ENCODE measurements around the gene MED6. TPM values are rescaled to one million over a fixed set of nuclear protein-coding genes. Genes with fewer than 3 reads are reported as not detected.
A peak's percentile ranks its signal among the peaks of the same experiment; 100 is the strongest.

MED6 gene
- total RNA-seq, 1 donor from 2014 or later: 31.6 TPM

DNA sequence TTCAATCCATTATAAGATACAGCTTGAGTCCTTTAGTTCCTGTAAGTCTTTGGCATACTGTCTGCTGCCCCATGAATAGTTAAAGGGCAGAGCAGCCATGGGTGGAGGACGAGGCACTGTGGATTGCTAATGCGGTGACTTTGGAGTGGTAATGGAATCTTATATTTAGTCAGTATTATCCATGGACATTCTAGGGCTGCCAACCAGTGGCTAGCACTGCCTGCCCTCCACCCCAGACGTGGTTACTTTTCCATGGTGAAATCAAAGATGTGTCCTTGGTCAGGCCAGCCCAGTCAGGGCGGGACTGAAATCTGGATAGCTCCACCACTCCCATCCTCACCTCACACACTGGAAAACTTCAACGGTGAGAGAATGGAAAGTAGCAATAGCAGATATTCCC is 43.5 kb upstream of the MED6 start:
- no peak for FAIRE-seq
- TF ChIP-seq, protein P1, sequence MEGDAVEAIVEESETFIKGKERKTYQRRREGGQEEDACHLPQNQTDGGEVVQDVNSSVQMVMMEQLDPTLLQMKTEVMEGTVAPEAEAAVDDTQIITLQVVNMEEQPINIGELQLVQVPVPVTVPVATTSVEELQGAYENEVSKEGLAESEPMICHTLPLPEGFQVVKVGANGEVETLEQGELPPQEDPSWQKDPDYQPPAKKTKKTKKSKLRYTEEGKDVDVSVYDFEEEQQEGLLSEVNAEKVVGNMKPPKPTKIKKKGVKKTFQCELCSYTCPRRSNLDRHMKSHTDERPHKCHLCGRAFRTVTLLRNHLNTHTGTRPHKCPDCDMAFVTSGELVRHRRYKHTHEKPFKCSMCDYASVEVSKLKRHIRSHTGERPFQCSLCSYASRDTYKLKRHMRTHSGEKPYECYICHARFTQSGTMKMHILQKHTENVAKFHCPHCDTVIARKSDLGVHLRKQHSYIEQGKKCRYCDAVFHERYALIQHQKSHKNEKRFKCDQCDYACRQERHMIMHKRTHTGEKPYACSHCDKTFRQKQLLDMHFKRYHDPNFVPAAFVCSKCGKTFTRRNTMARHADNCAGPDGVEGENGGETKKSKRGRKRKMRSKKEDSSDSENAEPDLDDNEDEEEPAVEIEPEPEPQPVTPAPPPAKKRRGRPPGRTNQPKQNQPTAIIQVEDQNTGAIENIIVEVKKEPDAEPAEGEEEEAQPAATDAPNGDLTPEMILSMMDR (IDR thresholded peaks at IDR 0.05; ENCODE audit: insufficient read depth, low read length, severe bottlenecking): no peak
- Histone ChIP-seq H3K36me3 (ENCODE audit: control insufficient read depth, insufficient read depth, low read length) (no peaks in the 10 kb centered on the region), H3K27me3 (ENCODE audit: control insufficient read depth, insufficient read depth, low read length) (peaks cover 2% of the 10 kb centered on the region), H3K4me3 (ENCODE audit: low read depth, low read length) (no peak overlapping the region)
- DNase-seq (ENCODE audit: low read depth): no peak

GRCh38 chr14:70642303-70643235 is 42.1 kb upstream of the MED6 start:
- peaks cover 2% of the 10 kb centered on the region for H3K27me3 ChIP-seq (ENCODE audit: control insufficient read depth, insufficient read depth, low read length)
- H3K36me3 ChIP-seq (ENCODE audit: control insufficient read depth, insufficient read depth, low read length): no peaks in the 10 kb centered on the region
- DNase-seq (ENCODE audit: low read depth): no peak
- no peak for FAIRE-seq
- H3K4me3 ChIP-seq (ENCODE audit: low read depth, low read length): peak overlapping the region; percentile 64
- TF ChIP-seq, protein P1 (IDR thresholded peaks at IDR 0.05; ENCODE audit: insufficient read depth, low read length, severe bottlenecking): no peak

DNA sequence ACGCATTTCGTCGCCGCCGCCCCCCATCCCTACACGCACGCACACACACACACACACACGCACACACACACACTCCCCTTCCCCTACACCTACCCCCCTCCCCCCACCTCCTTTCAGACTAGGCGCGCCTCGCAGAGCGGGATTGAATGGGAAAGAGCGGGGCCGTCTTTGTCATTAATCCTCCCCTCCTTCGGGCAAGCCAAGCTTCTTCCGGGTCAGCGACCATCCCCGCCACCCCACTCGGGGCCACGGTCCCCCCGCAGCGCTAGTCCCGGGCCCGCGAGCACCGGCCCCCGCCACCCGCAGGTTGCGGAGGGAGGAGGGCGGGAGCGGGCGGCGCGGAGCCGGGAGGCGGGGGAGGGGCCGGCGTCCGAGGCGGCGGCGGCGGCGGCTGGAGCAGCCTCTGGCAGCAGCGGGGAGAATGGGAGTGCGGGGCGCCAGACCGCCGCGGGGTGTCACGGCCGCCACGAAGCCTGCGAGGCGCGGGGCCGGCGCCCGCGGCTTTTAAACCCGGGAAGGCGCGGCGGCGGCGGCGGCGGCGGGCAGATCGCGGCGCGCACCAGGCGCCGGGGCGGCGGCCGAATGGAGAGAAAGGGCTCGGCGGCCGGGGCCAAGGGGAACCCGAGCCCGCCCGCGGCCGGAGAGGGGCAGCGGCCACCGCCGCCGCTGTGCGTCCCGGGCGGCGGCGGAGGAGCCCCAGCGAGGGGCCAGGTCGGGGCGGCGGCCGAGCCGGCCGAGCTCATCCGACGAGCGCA is 41.3 kb upstream of the MED6 start, which contains the start of gene TTC9:
Gene TTC9 (plus strand): TSS at position 369 of the 755 bp plus-strand sequence. CDS start 214 bp downstream, at position 583.
- peaks cover 2% of the 10 kb centered on the region for H3K27me3 ChIP-seq (ENCODE audit: control insufficient read depth, insufficient read depth, low read length)
- no peak for FAIRE-seq
- peak within 1 kb of the TSS; percentile 64 for H3K4me3 ChIP-seq (ENCODE audit: low read depth, low read length)
- H3K36me3 ChIP-seq (ENCODE audit: control insufficient read depth, insufficient read depth, low read length): no peaks in the 10 kb centered on the region
- TF ChIP-seq, protein P1 (IDR thresholded peaks at IDR 0.05; ENCODE audit: insufficient read depth, low read length, severe bottlenecking): no peak
- DNase-seq (ENCODE audit: low read depth): no peak

DNA sequence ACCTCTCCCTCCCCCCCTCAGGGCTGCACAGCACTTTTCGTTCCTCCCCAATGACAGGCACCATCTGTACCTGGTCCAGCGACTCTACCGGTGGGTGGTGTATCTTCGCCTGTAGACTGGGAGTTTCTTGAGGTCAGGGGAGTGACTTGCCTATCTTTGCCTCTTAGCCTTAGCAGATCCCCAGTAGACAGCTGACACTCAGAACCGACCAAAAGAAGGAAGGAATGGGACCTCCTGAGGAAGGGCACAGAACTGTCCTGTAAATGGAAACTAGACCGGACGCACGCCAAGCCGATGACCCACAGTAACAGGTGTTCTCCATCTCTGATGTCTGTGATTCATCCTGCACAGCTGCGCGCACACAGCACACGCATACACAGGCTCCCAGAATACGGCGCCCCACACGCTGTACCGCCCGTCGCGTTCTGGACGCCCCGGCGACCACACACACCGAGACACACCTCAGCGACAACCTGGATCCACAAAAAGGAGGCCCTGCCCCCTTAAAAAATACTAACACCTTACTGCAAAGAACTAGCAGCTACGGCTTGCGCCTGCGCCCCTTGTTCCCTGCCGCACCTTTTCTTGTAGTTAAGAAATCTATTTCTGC is 40.6 kb upstream of the MED6 start:
- Histone ChIP-seq H3K27me3 (ENCODE audit: control insufficient read depth, insufficient read depth, low read length) (peaks cover 2% of the 10 kb centered on the region), H3K4me3 (ENCODE audit: low read depth, low read length) (peak overlapping the region; percentile 64), H3K36me3 (ENCODE audit: control insufficient read depth, insufficient read depth, low read length) (no peaks in the 10 kb centered on the region)
- FAIRE-seq: no peak
- peak; percentile 57 for DNase-seq (ENCODE audit: low read depth)
- TF ChIP-seq, protein P1 (IDR thresholded peaks at IDR 0.05; ENCODE audit: insufficient read depth, low read length, severe bottlenecking): no peak

DNA sequence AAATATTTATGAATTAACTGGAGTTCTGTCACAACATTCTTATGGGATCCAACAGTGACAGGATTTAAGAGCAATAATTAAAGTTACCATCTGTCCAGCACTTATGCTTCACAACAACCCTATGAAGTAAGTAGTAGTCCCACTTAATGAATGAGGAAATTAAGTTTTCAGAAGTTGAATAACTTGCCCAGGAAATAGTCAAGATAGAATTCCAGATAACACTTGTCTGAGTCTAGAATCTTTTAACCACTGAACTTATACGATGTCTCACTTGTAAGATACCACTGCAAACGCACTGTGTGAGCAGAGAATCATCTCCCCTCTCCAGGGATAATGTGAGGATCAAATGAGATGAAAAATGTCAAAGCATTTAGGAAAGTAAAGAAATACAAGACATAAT is 38.0 kb upstream of the MED6 start:
- DNase-seq (ENCODE audit: low read depth): no peak
- TF ChIP-seq, protein P1 (IDR thresholded peaks at IDR 0.05; ENCODE audit: insufficient read depth, low read length, severe bottlenecking): no peak
- H3K27me3 ChIP-seq (ENCODE audit: control insufficient read depth, insufficient read depth, low read length): peaks cover 2% of the 10 kb centered on the region
- FAIRE-seq: no peak
- no peaks in the 10 kb centered on the region for H3K36me3 ChIP-seq (ENCODE audit: control insufficient read depth, insufficient read depth, low read length)
- H3K4me3 ChIP-seq (ENCODE audit: low read depth, low read length): no peak overlapping the region
